DMS 273 treated with DMSO at 0.1 percent for 48 hours (cell line): ENCODE measurements around the gene MPP7.
"Not testable (repeated sequence)": the region's sequence is repeated elsewhere in the genome, so short reads cannot be mapped to it uniquely, and the experiment has no call there.

Experiments used
- DNase-seq: peaks from one replicate; lab custom pipeline; 2025; lab: John Stamatoyannopoulos, UW

MPP7 gene

GRCh38 chr10:28302638-28303488 lies at the start of gene MPP7:
MPP7 (minus strand) TSS chr10:28303064; CDS start chr10:28238604, 64,460 bp downstream.
- DNase-seq, result peak; percentile 80

GRCh38 chr10:28349892-28350291 lies 47.0 kb upstream of the MPP7 start:
- DNase-seq, result no peak

- no peak for DNase-seq
These were observed 41.4 kb upstream of the MPP7 start for GRCh38 chr10:28343987-28344895.

GRCh38 chr10:28343252-28343651 lies 40.4 kb upstream of the MPP7 start:
- DNase-seq, result no peak

DNA sequence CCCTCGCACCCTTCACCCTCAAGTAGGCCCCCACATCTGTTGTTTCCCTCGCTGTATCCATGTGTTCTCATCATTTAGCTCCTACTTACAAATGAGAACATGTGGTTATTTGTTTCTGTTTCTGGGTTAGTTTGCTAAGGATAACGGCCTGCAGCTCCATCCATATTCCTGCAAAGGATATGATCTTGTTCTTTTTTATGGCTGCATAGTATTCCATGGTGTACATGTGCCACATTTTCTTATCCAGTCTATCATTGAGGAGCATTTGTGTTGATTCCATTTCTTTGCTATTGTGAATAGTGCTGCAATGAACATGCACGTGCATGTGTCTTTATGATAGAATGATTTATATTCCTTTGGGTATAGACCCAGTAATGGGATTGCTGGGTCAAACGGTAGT lies 38.8 kb upstream of the MPP7 start:
- DNase-seq, result not testable (repeated sequence)

DNA sequence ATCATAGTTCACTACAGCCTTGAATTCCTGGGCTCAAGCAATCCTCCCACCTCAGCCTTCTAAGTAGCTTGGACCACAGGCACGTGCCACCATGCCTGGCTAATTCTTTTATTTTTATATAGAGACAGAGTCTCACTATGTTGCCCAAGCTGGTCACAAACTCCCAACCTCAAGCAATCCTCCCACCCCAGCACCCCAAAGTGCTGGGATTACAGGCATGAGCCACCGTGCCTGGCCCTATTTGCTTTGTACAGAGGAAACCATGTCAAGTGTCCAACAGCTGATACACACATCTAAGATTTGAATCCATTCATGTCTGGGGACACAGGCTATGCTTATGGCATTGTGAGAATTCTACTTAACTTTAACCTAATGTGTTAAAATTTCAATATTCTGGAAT lies 29.9 kb upstream of the MPP7 start:
- DNase-seq, result no peak

GRCh38 chr10:28331841-28332240 lies 29.0 kb upstream of the MPP7 start:
- DNase-seq, result no peak

DNA sequence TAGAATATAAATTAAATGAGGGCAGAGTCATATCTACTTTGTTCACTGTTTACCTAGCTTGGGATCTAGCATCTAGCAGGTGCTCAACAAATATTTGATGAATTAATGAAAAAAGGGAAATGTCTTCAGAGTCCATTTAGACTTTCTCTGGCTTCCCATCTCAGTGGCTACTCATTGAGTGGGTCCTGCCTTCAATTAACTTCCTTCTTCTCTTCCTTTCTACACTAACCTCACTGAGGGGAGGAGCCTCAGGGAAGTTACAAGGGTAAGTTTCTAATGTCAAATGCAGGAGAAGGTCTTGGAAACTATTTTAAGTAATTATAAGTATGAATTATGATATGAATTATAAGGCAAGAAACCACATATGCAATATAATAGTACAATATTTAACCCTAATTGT lies 28.2 kb upstream of the MPP7 start:
- DNase-seq, result no peak

GRCh38 chr10:28328346-28328745 lies 25.5 kb upstream of the MPP7 start:
- DNase-seq, result no peak

DNA sequence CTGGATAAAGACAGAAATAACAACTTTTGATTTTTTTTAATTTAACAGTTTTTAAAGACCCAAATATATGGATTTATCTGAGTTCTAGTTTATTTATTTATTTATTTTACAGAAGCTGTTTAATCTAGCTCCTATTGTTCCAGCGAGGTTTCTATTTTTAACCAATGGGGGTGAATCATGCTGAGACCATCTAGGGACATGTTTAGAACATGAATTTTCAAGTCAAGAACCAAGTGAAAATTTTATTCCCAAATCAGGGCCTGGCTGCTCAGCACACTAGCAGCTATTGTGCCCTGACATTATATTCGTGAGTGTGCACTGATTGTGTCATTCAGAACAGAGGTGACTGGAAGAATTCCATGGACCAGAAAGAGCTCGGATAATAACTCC lies 24.6 kb upstream of the MPP7 start:
- DNase-seq, result no peak

DNA sequence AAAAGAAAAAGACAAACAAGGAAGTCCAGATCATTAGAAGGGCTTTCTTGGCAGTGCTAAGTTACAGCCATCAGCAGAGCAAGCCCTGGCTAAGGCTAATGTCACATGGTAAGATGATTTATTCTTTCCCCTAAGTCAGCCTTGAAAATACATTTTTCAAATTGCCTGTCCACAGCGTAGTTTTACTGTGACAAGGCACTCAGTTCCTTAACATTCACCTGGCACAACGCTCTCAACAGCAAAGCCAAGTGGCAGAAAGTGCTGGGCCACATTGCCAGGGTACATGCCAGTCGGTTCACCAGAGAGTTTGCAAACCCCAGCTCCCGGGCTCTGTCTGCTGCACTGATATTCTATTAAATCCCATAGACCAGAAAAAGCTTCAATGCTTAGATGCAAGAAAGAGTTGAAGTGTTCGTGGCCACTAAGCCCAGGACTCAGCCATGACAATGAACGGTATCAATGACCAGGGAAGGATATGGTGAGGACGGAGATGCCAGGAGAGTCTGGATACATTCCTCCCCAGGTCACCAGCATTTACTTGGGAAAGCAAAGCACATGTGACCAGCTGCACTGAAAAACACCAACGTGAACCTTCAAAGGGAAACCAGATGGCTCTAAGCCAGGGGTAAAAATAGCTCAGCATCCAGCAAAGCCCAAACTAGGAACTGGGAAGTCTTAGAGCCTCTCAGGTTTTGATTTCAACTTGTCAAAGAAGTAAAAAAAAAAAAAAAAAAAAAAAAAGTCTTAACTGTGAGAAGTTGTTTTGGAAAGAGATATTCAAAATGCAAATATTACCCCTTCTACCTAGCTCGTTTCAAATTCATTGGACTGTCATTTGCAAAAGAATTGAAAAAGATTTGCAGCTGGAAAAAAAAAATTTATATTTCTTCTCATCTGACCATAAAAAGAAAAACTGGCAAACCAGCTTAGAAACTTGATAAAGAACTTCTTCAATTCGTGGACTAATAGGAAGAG lies 23.9 kb upstream of the MPP7 start:
- DNase-seq, result no peak

DNA sequence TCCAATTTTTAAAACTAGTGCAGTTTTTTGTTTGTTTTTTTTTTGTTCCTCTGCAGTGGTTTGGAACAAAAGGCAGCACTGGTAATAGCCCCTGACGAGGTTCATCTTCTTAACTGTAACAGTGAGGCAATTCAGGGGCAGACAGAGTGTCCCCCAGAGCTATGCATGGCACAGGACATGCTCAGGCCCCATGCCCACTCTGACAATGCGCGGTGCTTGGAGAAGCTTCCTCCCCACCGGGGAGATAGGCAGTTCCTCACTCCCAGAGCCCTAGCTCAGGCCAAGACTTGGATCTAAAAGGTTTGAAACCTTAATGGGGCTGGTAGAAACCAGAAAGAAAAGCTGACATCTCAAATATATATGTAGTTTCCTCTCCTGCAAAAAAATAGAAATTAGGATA lies 17.9 kb upstream of the MPP7 start:
- DNase-seq, result no peak

- no peak for DNase-seq
These were observed 17.2 kb upstream of the MPP7 start for GRCh38 chr10:28320090-28320489.

- not testable (repeated sequence) for DNase-seq
These were observed 16.2 kb upstream of the MPP7 start for GRCh38 chr10:28319061-28319460.

DNA sequence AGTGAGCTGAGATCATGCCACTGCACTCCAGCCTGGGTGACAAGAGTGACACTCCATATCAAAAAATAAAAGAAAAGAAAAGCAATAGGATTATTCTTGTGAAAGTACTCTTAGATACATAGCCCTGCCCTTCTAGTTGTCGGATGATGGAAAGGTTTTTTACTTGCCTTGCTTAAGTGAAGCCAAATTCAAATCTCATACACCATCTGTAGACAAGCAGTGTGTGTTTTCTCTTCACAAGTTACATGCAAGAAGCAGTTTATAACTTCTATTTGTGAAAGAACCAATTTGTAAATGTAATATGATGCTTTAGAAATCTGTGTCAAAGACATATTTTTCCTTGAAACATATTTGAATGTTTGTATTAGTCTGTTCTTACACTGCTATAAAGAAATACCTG lies 15.8 kb upstream of the MPP7 start:
- no peak for DNase-seq

- DNase-seq, result no peak
These were observed 14.9 kb upstream of the MPP7 start for GRCh38 chr10:28317760-28318159.

- DNase-seq, result no peak
These were observed 13.8 kb upstream of the MPP7 start for GRCh38 chr10:28316696-28317095.

GRCh38 chr10:28315140-28315539 lies 12.3 kb upstream of the MPP7 start:
- DNase-seq, result no peak

DNA sequence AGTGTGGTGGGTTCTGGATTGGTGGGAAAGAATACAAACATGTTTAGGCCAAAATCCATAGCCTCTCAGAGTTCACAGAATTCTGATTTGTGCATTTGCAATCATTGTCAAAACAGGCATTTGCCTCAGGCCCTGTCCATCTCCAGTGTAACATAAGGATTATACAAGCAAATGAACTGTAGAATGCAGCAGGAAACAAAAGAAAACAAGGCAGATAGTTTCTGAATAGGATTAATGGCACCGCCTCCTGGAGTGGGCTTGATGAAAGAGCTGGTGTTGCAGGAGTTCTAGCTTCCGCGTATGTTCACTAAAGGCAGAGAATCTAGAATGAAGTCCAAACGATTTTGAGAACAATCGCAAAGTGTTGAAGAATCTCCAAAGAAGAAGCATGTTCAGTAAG lies 11.3 kb upstream of the MPP7 start:
- DNase-seq, result no peak

DNA sequence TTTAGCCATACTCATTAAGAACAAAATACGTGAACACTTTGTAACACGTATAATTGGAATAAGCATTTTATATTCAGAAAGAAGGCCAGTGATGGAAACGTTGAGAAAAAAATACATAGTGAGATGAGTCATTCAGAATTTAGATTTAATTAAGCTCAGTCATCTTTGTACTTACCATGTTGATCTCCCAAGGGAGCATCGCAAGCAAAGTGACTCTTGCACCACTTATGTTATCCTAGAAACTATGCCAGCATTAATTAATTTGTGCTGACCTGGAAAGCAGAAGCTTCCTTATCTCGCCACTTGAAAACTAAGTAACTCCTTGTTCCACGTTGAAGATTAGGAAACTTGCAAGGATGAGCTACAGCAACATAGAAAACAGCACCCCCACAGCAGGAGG lies 9.7 kb upstream of the MPP7 start:
- no peak for DNase-seq

GRCh38 chr10:28311104-28311503 lies 8.2 kb upstream of the MPP7 start:
- DNase-seq, result no peak

GRCh38 chr10:28307267-28307666 lies 4.4 kb upstream of the MPP7 start:
- no peak for DNase-seq
